Measurements from ENCODE around the gene PCK1.

PCK1 gene

GRCh38 chr20:57557926-57558613 lies 2.8 kb upstream of the PCK1 start:
- TF ChIP-seq TAF1 (IDR thresholded peaks at IDR 0.05; ENCODE audit: borderline replicate concordance, insufficient read depth, low read length) = no peak
- TF ChIP-seq SIN3A (IDR thresholded peaks at IDR 0.05; ENCODE audit: borderline replicate concordance, insufficient read depth, low read length) = no peak
- no peak for TF ChIP-seq POLR2AphosphoS5 (IDR thresholded peaks at IDR 0.05; ENCODE audit: low read depth, low read length)
- TF ChIP-seq, protein P1, sequence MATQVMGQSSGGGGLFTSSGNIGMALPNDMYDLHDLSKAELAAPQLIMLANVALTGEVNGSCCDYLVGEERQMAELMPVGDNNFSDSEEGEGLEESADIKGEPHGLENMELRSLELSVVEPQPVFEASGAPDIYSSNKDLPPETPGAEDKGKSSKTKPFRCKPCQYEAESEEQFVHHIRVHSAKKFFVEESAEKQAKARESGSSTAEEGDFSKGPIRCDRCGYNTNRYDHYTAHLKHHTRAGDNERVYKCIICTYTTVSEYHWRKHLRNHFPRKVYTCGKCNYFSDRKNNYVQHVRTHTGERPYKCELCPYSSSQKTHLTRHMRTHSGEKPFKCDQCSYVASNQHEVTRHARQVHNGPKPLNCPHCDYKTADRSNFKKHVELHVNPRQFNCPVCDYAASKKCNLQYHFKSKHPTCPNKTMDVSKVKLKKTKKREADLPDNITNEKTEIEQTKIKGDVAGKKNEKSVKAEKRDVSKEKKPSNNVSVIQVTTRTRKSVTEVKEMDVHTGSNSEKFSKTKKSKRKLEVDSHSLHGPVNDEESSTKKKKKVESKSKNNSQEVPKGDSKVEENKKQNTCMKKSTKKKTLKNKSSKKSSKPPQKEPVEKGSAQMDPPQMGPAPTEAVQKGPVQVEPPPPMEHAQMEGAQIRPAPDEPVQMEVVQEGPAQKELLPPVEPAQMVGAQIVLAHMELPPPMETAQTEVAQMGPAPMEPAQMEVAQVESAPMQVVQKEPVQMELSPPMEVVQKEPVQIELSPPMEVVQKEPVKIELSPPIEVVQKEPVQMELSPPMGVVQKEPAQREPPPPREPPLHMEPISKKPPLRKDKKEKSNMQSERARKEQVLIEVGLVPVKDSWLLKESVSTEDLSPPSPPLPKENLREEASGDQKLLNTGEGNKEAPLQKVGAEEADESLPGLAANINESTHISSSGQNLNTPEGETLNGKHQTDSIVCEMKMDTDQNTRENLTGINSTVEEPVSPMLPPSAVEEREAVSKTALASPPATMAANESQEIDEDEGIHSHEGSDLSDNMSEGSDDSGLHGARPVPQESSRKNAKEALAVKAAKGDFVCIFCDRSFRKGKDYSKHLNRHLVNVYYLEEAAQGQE (IDR thresholded peaks at IDR 0.05; ENCODE audit: insufficient read depth in 1 of 2, low read depth in 2 of 2, low read length in 2 of 2) = no peak
- TF ChIP-seq FOXP2 (optimal IDR thresholded peaks at IDR 0.05; ENCODE audit: borderline replicate concordance, extremely low read depth, extremely low read length, insufficient read depth) = no peak

GRCh38 chr20:57558614-57559288 lies 2.2 kb upstream of the PCK1 start:
- TF ChIP-seq, protein P1 (IDR thresholded peaks at IDR 0.05; ENCODE audit: insufficient read depth in 1 of 2, low read depth in 2 of 2, low read length in 2 of 2) = no peak
- TF ChIP-seq TAF1 (IDR thresholded peaks at IDR 0.05; ENCODE audit: borderline replicate concordance, insufficient read depth, low read length) (no peak), POLR2AphosphoS5 (IDR thresholded peaks at IDR 0.05; ENCODE audit: low read depth, low read length) (no peak), FOXP2 (optimal IDR thresholded peaks at IDR 0.05; ENCODE audit: borderline replicate concordance, extremely low read depth, extremely low read length, insufficient read depth) (no peak), SIN3A (IDR thresholded peaks at IDR 0.05; ENCODE audit: borderline replicate concordance, insufficient read depth, low read length) (no peak)

GRCh38 chr20:57559289-57559634 lies 1.6 kb upstream of the PCK1 start:
- TF ChIP-seq TAF1 (IDR thresholded peaks at IDR 0.05; ENCODE audit: borderline replicate concordance, insufficient read depth, low read length) (no peak), POLR2AphosphoS5 (IDR thresholded peaks at IDR 0.05; ENCODE audit: low read depth, low read length) (no peak)

DNA sequence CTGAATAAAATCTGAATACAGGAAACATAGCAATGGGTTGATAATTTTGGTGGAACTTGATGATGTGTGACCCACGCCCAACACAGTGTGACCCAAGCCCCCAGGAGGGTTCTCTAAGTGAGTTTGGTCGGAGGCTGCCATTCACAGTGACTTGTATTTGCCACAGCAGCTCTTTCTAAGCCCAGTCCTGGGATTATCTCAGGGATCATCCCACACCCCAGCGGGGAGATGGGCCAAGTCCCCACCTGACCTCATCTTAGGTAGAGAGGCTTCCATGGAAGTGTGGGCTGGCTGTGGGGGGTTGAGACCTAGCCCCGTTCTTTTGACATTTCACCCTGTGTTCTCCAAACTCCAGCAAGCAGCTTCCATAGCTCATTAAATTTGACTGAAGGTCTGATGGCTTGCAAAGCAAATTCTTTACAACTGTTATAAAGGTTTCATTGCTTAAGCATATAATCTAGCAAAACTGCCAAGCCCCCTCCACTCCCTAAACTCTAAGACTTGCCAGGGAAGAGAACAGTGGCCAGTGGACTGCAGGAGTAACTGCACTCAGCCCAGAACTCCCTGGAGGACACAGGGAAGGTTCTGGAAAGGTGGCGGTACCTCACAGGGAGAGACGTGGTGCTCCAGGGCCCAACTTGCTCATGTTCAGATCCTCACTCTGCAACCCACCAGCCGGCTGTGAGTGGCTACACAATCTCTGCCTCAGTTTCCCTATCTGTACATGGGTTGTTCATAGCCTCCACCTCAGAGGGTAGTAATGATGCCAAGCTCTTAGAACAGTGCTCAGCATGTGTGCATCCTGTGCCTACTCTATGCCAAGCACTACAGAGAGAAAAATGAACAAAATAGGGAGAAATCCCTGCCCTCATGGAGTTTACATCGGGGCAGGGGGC lies 1.0 kb upstream of the PCK1 start:
- no peak for TF ChIP-seq POLR2AphosphoS5 (IDR thresholded peaks at IDR 0.05; ENCODE audit: low read depth, low read length)
- TF ChIP-seq SIN3A (IDR thresholded peaks at IDR 0.05; ENCODE audit: borderline replicate concordance, insufficient read depth, low read length) = no peak
- no peak for TF ChIP-seq FOXP2 (optimal IDR thresholded peaks at IDR 0.05; ENCODE audit: borderline replicate concordance, extremely low read depth, extremely low read length, insufficient read depth)
- TF ChIP-seq, protein P1 (IDR thresholded peaks at IDR 0.05; ENCODE audit: insufficient read depth in 1 of 2, low read depth in 2 of 2, low read length in 2 of 2) = no peak
- no peak for TF ChIP-seq TAF1 (IDR thresholded peaks at IDR 0.05; ENCODE audit: borderline replicate concordance, insufficient read depth, low read length)
